Adipocyte (in vitro differentiated cells): Measurements from ENCODE around the gene CYTL1.

Experiments used
- DNase-seq: peaks from one replicate; pipeline ENCODE4 v3.0.0-alpha.2; 2015; ENCODE audit warnings: low read depth
- H3K27me3 ChIP-seq: replicated peaks from 2 replicates; pipeline ENCODE4 v1.7.0; 2013; ENCODE audit warnings: mild to moderate bottlenecking, low read length, moderate library complexity; ENCODE audit not compliant: control insufficient read depth, insufficient read depth
- H3K36me3 ChIP-seq: 2 replicates; pipeline ENCODE4 v1.7.0; 2013; ENCODE audit warnings: low read length, mild to moderate bottlenecking, moderate library complexity; ENCODE audit not compliant: control insufficient read depth, insufficient read depth, severe bottlenecking
- H3K4me1 ChIP-seq: 2 replicates; pipeline ENCODE4 v1.7.0; 2013; ENCODE audit warnings: mild to moderate bottlenecking, low read length, moderate library complexity; ENCODE audit not compliant: control insufficient read depth, insufficient read depth
- H3K4me3 ChIP-seq: 2 replicates; pipeline ENCODE4 v1.7.0; 2013; ENCODE audit warnings: mild to moderate bottlenecking, low read length, moderate library complexity
- H3K9ac ChIP-seq: 2 replicates; pipeline ENCODE4 v1.7.0; 2013; ENCODE audit warnings: mild to moderate bottlenecking, low read length, moderate library complexity
- H3K9me3 ChIP-seq: 2 replicates; pipeline ENCODE4 v1.7.0; 2013; ENCODE audit warnings: mild to moderate bottlenecking, low read length, moderate library complexity; ENCODE audit not compliant: control insufficient read depth

The CYTL1 gene

GRCh38 chr4:4985036-4985435 lies 34.2 kb downstream of the CYTL1 start:
- Histone ChIP-seq H3K9me3 (no peaks in the 10 kb centered on the region), H3K4me1 (peaks cover 47% of the 10 kb centered on the region), H3K9ac (no peak overlapping the region), H3K36me3 (no peaks in the 10 kb centered on the region), H3K27me3 (no peaks in the 10 kb centered on the region), H3K4me3 (no peak overlapping the region)
- DNase-seq = no peak

GRCh38 chr4:4984186-4984585 lies 35.1 kb downstream of the CYTL1 start:
- no peak overlapping the region for H3K4me3 ChIP-seq
- peaks cover 38% of the 10 kb centered on the region for H3K4me1 ChIP-seq
- no peaks in the 10 kb centered on the region for H3K27me3 ChIP-seq
- no peaks in the 10 kb centered on the region for H3K9me3 ChIP-seq
- H3K9ac ChIP-seq = no peak overlapping the region
- no peaks in the 10 kb centered on the region for H3K36me3 ChIP-seq
- DNase-seq = no peak

- Histone ChIP-seq H3K4me3 (no peak overlapping the region), H3K36me3 (no peaks in the 10 kb centered on the region), H3K9ac (peak overlapping the region; percentile 43), H3K9me3 (no peaks in the 10 kb centered on the region), H3K27me3 (no peaks in the 10 kb centered on the region), H3K4me1 (peaks cover 19% of the 10 kb centered on the region)
- DNase-seq = no peak
These were observed 37.4 kb downstream of the CYTL1 start for GRCh38 chr4:4981827-4982226.

DNA sequence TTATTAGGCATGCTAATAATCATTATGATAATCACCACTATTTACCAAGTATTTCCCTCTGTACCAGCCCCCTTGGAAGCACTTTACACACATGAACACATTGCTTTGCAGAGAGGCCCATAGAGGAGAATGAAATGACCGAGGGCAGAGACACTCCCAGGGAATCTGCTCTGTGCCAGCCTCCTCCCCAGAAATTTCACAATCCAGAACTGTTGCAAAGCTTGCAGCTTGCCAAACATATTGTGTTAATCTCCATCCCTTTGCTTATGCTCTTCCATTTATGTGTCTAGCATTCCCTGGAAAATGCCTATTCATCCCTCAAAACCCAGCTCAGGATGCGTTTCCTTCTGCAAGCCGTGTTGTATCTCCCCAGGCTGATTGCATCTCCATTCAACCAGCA lies 37.8 kb downstream of the CYTL1 start:
- peak; percentile 94 for DNase-seq
- no peak overlapping the region for H3K4me3 ChIP-seq
- peak overlapping the region; percentile 66 for H3K9ac ChIP-seq
- peaks cover 18% of the 10 kb centered on the region for H3K4me1 ChIP-seq
- H3K36me3 ChIP-seq = no peaks in the 10 kb centered on the region
- H3K9me3 ChIP-seq = no peaks in the 10 kb centered on the region
- H3K27me3 ChIP-seq = no peaks in the 10 kb centered on the region

- DNase-seq = peak; percentile 48
- Histone ChIP-seq H3K9ac (peak overlapping the region; percentile 66), H3K36me3 (no peaks in the 10 kb centered on the region)
These were observed 38.5 kb downstream of the CYTL1 start for GRCh38 chr4:4980621-4981230.

GRCh38 chr4:4979971-4980370 lies 39.3 kb downstream of the CYTL1 start:
- no peaks in the 10 kb centered on the region for H3K36me3 ChIP-seq
- no peak overlapping the region for H3K9ac ChIP-seq
- no peaks in the 10 kb centered on the region for H3K27me3 ChIP-seq
- H3K9me3 ChIP-seq = peaks cover 2% of the 10 kb centered on the region
- no peak overlapping the region for H3K4me3 ChIP-seq
- peaks cover 18% of the 10 kb centered on the region for H3K4me1 ChIP-seq
- DNase-seq = no peak

More at GRCh38 chr4:4980621-4981230, 38.5 kb downstream of the CYTL1 start:
- H3K4me1 ChIP-seq = peaks cover 18% of the 10 kb centered on the region
- no peaks in the 10 kb centered on the region for H3K27me3 ChIP-seq
- H3K9me3 ChIP-seq = no peaks in the 10 kb centered on the region
- peak overlapping the region; percentile 10 for H3K4me3 ChIP-seq

DNA sequence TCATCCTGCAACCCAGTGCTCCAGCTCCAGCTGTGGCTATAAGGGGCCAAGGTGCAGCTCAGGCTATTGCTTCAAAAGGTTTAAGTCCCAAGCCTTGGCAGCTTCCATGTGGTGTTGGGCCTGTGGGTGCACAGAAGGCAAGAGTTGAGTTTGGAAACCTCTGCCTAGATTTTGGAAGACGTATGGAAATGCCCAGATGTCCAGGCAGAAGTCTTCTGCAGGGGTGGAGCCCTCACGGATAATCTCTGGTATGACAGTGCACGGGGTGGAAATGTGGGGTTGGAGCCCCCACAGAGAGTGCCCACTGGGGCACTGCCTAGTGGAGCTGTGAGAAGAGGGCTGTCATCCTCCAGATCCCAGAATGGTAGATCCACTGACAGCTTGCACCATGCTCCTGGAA lies 44.5 kb downstream of the CYTL1 start:
- peaks cover 13% of the 10 kb centered on the region for H3K4me1 ChIP-seq
- H3K9ac ChIP-seq = no peak overlapping the region
- H3K9me3 ChIP-seq = peaks cover 8% of the 10 kb centered on the region
- no peaks in the 10 kb centered on the region for H3K27me3 ChIP-seq
- DNase-seq = no peak
- no peak overlapping the region for H3K4me3 ChIP-seq
- H3K36me3 ChIP-seq = no peaks in the 10 kb centered on the region

- no peaks in the 10 kb centered on the region for H3K27me3 ChIP-seq
- H3K9ac ChIP-seq = no peak overlapping the region
- no peaks in the 10 kb centered on the region for H3K36me3 ChIP-seq
- peaks cover 35% of the 10 kb centered on the region for H3K4me1 ChIP-seq
- H3K9me3 ChIP-seq = peaks cover 8% of the 10 kb centered on the region
- H3K4me3 ChIP-seq = no peak overlapping the region
- no peak for DNase-seq
These were observed 47.5 kb downstream of the CYTL1 start for GRCh38 chr4:4971796-4972195.

DNA sequence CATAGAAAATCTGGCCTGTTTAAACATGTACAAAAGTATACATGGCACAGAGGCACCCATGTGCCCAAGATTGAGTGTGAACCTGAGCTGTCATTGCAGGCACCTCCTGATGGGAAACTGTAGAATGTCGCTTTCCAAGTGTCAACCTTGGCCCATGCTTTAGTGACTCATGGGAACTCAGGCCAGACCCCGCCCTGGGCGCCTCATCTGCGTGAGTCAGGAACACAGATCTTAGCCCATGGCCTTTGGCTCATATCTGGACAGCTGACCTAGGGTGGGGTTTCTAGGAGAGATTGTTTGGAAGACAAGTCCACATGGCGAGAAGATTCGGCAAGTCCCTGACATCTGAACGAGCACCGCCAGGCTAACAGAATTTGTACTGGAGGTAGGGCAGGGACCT lies 50.0 kb downstream of the CYTL1 start:
- H3K9me3 ChIP-seq = no peaks in the 10 kb centered on the region
- H3K4me3 ChIP-seq = peak overlapping the region; percentile 72
- DNase-seq = no peak
- peaks cover 35% of the 10 kb centered on the region for H3K4me1 ChIP-seq
- no peaks in the 10 kb centered on the region for H3K27me3 ChIP-seq
- no peaks in the 10 kb centered on the region for H3K36me3 ChIP-seq
- H3K9ac ChIP-seq = peak overlapping the region; percentile 74

DNA sequence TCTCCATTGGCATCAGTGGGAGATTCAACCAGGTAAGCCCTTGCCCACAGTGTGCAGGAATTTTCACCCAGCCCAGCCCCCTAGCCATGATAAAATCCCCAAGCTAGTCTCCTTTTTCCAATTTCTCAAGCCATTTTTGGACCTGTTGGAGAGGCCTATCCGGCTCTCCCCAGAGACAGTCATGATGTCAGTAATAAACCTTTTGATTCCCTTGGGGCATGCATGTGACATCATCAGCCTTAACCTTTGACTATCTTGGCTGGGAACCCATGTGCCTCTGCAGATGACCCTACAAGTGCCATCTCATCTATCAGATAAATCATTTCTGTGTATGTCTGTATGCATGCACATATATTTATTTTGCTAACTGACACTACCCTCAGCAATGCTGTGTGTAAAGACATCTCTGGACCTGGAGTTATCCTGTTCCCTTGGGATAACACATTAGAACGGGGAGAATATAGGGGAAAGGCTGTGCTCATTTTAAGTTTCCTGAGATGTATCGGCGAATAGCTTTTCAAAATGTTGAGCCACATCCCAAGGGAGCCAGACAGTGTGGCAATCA lies 51.0 kb downstream of the CYTL1 start:
- Histone ChIP-seq H3K9me3 (peaks cover 7% of the 10 kb centered on the region), H3K4me1 (peaks cover 35% of the 10 kb centered on the region), H3K36me3 (no peaks in the 10 kb centered on the region), H3K9ac (peak overlapping the region; percentile 38), H3K27me3 (no peaks in the 10 kb centered on the region), H3K4me3 (peak overlapping the region; percentile 5)
- no peak for DNase-seq
